DOHH2 (cell line): ENCODE data around the gene FMNL2.

Experiments
- H3F3A ChIP-seq: fragments of 200-600 bp; sonication (generic), shearing (Covaris generic); 2 replicates; pipeline ENCODE4 v1.6.0; 2016; ENCODE audit warnings: antibody characterized with exemption, mild to moderate bottlenecking; ENCODE audit not compliant: control insufficient read depth, insufficient read depth
- H3K27ac ChIP-seq: fragments of 200-600 bp; sonication (generic); 2 replicates; pipeline ENCODE4 v1.5.1; 2014; ENCODE audit warnings: low read depth, mild to moderate bottlenecking, low read length, moderate library complexity
- H3K27me3 ChIP-seq: fragments of 200-600 bp; sonication (generic); 2 replicates; pipeline ENCODE4 v1.6.1; 2014; ENCODE audit warnings: mild to moderate bottlenecking, low read length, mixed read lengths; ENCODE audit not compliant: control insufficient read depth
- H3K36me3 ChIP-seq: fragments of 200-600 bp; sonication (generic); 2 replicates; pipeline ENCODE4 v1.6.1; 2014; ENCODE audit warnings: mild to moderate bottlenecking, low read length, moderate library complexity, mixed read lengths; ENCODE audit not compliant: control insufficient read depth
- H3K4me1 ChIP-seq: fragments of 200-600 bp; sonication (generic); 2 replicates; pipeline ENCODE4 v1.6.1; 2014; ENCODE audit warnings: mild to moderate bottlenecking, low read length, mixed read lengths; ENCODE audit not compliant: control insufficient read depth
- H3K4me2 ChIP-seq: fragments of 200-600 bp; sonication (generic); 2 replicates; pipeline ENCODE4 v1.6.0; 2014; ENCODE audit warnings: mild to moderate bottlenecking, low read length, moderate library complexity
- H3K4me3 ChIP-seq: fragments of 200-600 bp; sonication (generic); 2 replicates; pipeline ENCODE4 v1.5.1; 2014; ENCODE audit warnings: mild to moderate bottlenecking, low read length, mixed read lengths
- H3K79me2 ChIP-seq: fragments of 200-600 bp; sonication (generic); 2 replicates; pipeline ENCODE4 v1.6.1; 2014; ENCODE audit warnings: mild to moderate bottlenecking, low read length, mixed read lengths; ENCODE audit not compliant: control insufficient read depth
- H3K9me2 ChIP-seq: fragments of 200-600 bp; sonication (generic); replicated peaks from 2 replicates; pipeline ENCODE4 v1.6.1; 2014; ENCODE audit warnings: mild to moderate bottlenecking, low read length, mixed read lengths; ENCODE audit not compliant: control insufficient read depth
- H3K9me3 ChIP-seq: fragments of 200-600 bp; sonication (generic); 2 replicates; pipeline ENCODE4 v1.6.1; 2014; ENCODE audit warnings: antibody characterized with exemption, low read length, mixed read lengths; ENCODE audit not compliant: control insufficient read depth, insufficient read depth
- H4K20me1 ChIP-seq: fragments of 200-600 bp; sonication (generic); 2 replicates; pipeline ENCODE4 v1.6.0; 2014; ENCODE audit warnings: low read depth, mild to moderate bottlenecking, antibody characterized with exemption, low read length, moderate library complexity; ENCODE audit not compliant: control insufficient read depth, insufficient read depth
- EZH2phosphoT487 ChIP-seq: fragments of 200-600 bp; sonication (generic); IDR thresholded peaks from 2 replicates; pipeline ENCODE4 v1.6.1; 2017; ENCODE audit warnings: borderline replicate concordance, mild to moderate bottlenecking, antibody characterized with exemption, low read length, moderate library complexity, mixed read lengths
- TF ChIP-seq, protein P1 (sequence below): fragments of 200-600 bp; sonication (generic); IDR thresholded peaks from one replicate; pipeline ENCODE4 v1.5.1; 2014; ENCODE audit warnings: antibody characterized with exemption, mild to moderate bottlenecking, low read depth, low read length; ENCODE audit not compliant: poor library complexity, severe bottlenecking

FMNL2 gene

DNA sequence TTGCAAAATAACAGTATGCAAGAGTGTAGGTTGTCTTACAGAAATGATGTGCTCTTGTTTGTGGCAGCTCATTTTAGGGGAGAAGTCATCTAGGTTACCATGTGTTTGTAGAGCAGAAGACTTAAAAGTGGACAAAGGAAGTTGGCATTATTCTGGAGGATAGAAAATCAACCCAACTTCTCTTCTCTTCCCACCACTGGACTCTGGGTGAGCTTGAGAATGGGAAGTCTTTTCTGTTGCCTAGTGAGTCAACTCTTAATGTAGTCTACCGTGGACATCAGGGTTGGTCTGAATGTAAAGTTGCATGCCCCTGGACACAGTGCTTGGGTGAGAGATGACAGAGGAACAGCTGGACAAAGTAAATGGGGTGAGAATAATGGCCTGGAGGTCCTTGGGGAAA is 98.3 kb downstream of the FMNL2 start:
- no peaks in the 10 kb centered on the region for H3K79me2 ChIP-seq
- H3K4me2 ChIP-seq = no peak overlapping the region
- no peaks in the 10 kb centered on the region for H3K9me2 ChIP-seq
- H3F3A ChIP-seq = no peaks in the 10 kb centered on the region
- no peak for TF ChIP-seq EZH2phosphoT487
- TF ChIP-seq, protein P1, sequence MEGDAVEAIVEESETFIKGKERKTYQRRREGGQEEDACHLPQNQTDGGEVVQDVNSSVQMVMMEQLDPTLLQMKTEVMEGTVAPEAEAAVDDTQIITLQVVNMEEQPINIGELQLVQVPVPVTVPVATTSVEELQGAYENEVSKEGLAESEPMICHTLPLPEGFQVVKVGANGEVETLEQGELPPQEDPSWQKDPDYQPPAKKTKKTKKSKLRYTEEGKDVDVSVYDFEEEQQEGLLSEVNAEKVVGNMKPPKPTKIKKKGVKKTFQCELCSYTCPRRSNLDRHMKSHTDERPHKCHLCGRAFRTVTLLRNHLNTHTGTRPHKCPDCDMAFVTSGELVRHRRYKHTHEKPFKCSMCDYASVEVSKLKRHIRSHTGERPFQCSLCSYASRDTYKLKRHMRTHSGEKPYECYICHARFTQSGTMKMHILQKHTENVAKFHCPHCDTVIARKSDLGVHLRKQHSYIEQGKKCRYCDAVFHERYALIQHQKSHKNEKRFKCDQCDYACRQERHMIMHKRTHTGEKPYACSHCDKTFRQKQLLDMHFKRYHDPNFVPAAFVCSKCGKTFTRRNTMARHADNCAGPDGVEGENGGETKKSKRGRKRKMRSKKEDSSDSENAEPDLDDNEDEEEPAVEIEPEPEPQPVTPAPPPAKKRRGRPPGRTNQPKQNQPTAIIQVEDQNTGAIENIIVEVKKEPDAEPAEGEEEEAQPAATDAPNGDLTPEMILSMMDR = no peak
- H3K36me3 ChIP-seq = no peaks in the 10 kb centered on the region
- no peak overlapping the region for H3K27ac ChIP-seq
- H3K27me3 ChIP-seq = no peaks in the 10 kb centered on the region
- H3K4me1 ChIP-seq = no peaks in the 10 kb centered on the region
- H3K9me3 ChIP-seq = no peaks in the 10 kb centered on the region
- H4K20me1 ChIP-seq = no peaks in the 10 kb centered on the region
- H3K4me3 ChIP-seq = no peak overlapping the region

DNA sequence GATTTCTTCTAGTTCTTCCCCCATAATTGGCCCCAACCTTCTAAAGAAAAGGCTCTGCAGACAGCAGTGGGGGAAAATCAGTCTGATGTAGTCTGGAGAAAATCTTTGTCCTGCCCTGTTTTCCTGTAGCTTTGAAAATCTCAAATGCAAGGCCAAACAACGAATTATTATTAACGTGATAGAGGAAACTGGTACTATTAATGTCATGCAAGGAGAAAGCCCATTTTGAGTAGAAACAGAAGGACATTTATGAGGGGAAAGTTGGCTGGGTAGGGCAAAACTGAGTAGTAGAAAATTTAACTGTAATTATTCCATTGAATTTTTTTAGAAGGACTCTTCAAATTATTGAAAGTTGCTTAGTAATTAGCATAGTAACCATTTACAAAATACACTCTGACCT is 98.8 kb downstream of the FMNL2 start:
- no peaks in the 10 kb centered on the region for H3K36me3 ChIP-seq
- no peaks in the 10 kb centered on the region for H3K4me1 ChIP-seq
- H3K27me3 ChIP-seq = no peaks in the 10 kb centered on the region
- no peaks in the 10 kb centered on the region for H3F3A ChIP-seq
- H3K4me2 ChIP-seq = no peak overlapping the region
- no peak overlapping the region for H3K4me3 ChIP-seq
- H4K20me1 ChIP-seq = no peaks in the 10 kb centered on the region
- no peak overlapping the region for H3K27ac ChIP-seq
- no peaks in the 10 kb centered on the region for H3K9me2 ChIP-seq
- TF ChIP-seq, protein P1 = no peak
- TF ChIP-seq EZH2phosphoT487 = no peak
- H3K79me2 ChIP-seq = no peaks in the 10 kb centered on the region
- no peaks in the 10 kb centered on the region for H3K9me3 ChIP-seq

DNA sequence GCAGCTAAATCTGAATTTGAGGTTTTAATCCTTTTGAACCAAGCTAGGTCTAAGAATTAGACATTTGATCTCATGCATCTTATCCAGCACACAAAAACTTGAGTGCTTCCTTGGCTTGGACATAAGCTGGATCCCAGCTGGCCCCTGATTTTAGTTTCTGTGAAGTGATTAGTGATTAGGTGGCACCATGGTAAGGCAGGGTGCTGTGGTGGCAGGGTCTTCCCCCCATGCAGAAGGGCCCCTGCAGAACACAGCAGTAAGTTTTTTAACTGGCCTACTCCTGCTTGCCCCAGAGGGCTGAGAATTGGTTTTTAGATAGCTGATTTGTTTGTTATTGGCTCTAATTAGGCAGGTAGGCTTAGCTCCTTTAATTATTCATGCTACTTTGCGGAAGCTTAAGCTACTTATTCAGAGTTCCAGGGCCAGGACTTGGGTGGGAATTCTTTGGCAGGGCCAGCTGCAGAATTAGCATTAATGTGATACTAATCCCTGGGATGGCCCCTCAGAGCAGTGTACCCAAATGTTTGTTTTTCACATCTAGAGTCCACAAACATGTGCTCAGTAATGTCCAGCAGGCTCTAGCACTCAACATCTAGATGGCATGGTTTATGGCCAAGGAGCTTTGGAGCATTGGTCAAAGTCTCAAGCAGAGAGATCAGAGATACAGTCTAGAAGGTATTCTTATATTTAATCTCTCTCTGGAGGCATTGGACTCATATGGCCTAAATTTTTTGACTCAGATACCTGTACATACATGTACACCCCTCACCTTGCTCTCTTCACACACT is 99.6 kb downstream of the FMNL2 start:
- no peak overlapping the region for H3K27ac ChIP-seq
- TF ChIP-seq, protein P1 = no peak
- TF ChIP-seq EZH2phosphoT487 = no peak

More for the DNA sequence above, 99.6 kb downstream of the FMNL2 start:
- no peaks in the 10 kb centered on the region for H3F3A ChIP-seq
- H3K9me2 ChIP-seq = no peaks in the 10 kb centered on the region
- H3K4me3 ChIP-seq = no peak overlapping the region
- H3K4me2 ChIP-seq = no peak overlapping the region
- H4K20me1 ChIP-seq = no peaks in the 10 kb centered on the region
- no peaks in the 10 kb centered on the region for H3K79me2 ChIP-seq
- H3K27me3 ChIP-seq = no peaks in the 10 kb centered on the region
- no peaks in the 10 kb centered on the region for H3K9me3 ChIP-seq
- H3K36me3 ChIP-seq = no peaks in the 10 kb centered on the region
- no peaks in the 10 kb centered on the region for H3K4me1 ChIP-seq
